GDM1 (cell line): ENCODE data around the gene RAET1L.
"Not testable (repeated sequence)": the region's sequence is repeated elsewhere in the genome, so short reads cannot be mapped to it uniquely, and the experiment has no call there.

ENCODE experiments used
- DNase-seq: peaks from one replicate; lab custom pipeline; 2025; lab: John Stamatoyannopoulos, UW

Gene RAET1L, protein sequence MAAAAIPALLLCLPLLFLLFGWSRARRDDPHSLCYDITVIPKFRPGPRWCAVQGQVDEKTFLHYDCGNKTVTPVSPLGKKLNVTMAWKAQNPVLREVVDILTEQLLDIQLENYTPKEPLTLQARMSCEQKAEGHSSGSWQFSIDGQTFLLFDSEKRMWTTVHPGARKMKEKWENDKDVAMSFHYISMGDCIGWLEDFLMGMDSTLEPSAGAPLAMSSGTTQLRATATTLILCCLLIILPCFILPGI

DNA sequence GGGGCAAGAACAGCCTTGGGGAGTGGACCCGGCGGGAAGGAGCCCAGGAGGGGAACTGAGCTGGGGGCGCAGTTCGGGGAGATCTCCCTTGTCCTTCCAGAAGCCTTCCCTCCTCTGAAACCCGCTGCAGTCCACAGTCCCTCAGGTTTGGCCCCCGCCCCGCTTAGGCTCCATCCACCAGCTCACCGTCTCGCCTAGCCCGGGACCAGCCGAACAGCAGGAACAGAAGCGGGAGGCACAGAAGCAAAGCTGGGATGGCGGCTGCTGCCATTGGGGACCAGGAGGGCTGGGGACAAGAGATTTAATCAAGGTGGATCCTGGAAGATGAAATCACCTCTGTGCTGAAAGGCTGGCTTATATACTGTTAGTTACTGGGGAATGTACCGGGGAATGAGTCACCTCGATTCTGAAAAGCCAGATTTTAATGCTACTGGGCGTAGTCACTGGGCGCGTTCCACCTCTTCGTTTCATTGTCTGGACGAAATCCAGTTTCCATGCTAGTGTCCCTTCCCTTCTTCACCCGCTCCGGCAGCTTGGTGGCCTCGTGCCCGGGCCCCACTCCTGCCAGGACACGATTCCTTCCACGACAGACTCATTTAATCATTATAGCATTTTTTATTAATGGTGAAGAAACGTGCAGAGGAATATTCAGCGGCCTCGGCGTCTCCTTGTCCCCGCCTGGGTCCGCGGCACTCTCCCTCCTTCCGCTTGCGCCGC lies at the start of gene RAET1L:
RAET1L (minus strand) TSS at position 332 of the 717 bp plus-strand sequence; CDS start at position 271, 61 bp downstream.
- DNase-seq, result no peak

DNA sequence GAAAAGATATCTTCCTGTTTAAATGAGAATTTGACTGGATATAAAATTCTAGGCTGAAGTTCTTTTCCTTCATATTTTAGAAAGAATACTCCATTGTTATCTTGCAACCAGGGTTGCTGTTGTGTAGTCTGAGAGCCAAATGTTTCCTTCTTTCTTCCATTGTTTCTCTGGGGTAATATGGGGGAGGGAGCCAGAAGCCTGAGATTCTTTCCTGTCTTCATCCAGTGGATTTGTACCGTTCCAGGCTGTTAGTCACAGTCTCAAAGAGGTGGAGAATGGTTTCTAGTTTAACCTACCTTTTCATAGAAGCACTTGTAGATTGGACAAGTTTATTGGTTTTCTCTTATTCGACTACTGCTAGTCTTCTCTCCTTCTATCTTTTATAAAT lies 49.7 kb upstream of the RAET1L start:
- DNase-seq, result no peak

DNA sequence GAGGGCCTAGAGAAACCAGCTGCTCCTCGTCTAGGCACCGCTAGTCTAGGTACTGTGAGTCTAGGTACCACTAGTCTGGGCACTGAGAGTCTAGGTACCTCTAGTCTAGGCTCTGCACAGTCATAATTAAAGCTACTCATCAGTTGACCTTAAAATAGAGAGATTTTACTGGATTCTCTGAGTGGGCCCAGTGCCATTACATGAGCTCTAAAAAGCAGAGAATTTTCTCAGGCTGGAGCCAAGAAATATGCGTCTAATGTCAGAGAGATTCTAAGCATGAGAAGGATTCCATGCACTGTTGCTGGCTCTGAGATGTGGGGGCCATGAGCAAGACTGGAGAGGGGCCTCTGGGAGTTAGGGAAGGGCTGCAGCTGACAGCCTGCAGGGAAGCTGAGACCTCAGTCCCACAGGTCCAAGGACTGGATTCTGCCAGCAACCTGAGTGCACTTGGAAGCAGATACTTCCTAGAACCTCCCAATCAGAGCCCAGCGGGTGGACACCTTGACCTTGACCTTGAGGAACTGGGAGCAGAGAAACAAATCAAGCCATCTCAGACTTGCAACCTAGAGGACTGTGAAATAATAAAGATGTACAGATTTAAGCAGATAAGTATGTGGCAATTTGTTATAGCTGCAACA lies 49.2 kb upstream of the RAET1L start:
- not testable (repeated sequence) for DNase-seq

DNA sequence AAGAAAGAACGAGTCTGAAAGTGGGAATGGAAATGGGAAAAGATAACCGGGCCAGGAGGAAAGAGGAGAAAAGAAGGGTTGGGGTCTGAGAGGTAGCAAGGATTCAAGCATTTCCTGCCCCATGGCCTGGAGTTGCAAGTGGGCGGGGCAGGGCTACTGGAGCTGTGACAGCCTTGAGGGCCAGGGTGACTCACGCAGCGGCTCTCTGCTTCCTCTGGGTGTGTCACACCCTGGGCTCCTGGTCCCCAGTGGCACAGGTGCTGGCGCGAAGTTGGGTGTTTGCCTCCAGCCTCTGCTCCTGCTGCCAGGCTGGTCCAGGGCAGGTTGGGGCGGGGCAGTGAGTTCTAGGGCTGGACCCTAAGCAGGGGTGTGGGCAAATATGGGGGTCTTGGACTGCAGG lies 46.9 kb upstream of the RAET1L start:
- DNase-seq, result no peak

DNA sequence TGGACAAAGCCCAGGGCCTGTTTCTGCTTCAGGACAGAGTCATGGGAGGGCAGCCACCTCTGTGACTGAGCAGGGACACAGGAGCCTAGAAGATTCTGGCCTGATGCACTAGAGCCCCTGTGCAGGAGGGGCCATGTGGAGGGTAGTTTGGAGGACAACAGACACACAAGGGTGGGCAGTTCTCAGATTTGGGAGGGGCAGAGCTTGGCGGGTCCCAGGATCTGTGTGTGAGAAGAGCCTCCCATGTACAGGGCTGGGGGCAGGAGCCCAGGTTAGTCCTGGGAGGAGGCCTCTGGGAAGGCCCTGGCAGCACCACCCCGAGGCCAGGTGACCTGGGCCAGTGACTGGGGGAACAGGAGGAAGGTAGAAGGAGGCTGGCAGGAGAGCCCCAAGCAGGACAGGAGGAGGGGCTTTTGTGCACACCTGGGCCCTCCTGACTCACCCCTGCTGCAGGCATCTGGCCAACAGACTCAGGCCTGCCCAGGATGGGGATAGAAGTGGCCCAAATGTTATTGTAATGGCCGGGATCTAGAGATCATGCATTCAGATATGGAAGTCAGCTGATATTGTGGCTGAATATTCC lies 45.0 kb upstream of the RAET1L start:
- DNase-seq, result no peak

DNA sequence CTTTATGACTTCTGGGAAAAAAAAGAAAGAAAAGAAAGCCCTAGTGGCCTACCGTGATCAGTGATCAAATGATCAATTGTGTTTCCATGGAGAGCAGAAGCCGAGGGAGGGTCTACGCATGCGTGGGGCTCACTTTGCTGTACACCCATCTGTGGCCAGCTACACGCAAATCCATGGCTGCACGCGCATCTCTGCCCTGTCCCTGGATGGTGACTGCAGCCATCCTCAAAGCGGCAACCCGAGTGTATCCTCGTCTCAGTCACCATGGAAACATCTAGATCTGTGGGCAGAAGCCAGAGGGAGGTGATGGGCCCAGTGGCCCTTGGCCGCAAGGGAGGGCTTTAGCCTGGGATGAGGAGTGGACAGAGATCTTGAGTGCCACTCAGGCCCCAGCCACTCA lies 44.4 kb upstream of the RAET1L start:
- no peak for DNase-seq

DNA sequence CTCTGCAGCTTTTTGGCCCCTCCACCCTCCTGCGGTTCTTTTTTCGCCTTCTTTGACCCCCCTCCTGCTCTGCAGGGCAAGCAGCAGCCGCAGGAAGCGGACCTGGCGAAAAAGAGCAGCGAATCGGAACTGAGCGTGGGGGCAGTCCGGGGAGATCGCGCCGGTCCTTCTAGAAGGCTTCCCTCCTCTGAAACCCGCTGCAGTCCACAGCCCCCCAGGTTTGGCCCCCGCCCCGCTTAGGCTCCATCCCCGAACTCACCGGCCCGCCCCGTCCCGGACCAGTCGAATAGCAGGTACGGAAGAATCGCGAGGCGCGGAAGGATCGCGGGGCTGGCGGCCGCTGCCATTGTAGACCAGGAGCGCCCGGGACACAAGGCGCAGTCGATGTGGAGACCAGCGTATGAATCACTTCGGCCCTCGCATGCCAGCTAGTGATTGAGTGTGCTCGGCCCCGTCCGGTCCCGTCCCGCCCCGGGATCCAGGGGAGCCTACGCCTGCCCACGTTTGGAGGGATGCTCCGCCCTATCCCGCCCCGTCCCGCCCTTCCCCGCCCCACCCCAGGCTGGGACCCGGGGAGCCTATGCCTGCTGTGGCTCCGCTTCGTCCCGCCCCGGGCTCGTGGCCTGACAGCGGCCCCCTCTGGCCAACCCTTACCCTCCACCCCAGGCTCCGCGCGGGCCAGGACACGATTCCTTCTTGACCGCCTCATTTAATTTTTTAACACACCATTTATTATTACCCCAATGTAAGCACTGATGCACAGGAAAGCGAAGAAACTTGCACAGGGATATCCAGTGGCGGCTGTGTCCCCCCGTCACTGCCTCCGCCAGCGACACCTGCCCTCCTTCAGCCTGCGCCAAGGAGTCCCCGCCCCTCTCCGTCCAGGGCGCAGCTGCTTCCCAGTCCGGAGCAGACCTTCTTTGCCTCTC lies 43.7 kb upstream of the RAET1L start, which contains the start of gene ULBP3:
ULBP3 (minus strand) TSS at position 402 of the 929 bp plus-strand sequence; CDS start at position 347, 55 bp downstream.
- DNase-seq, result no peak

DNA sequence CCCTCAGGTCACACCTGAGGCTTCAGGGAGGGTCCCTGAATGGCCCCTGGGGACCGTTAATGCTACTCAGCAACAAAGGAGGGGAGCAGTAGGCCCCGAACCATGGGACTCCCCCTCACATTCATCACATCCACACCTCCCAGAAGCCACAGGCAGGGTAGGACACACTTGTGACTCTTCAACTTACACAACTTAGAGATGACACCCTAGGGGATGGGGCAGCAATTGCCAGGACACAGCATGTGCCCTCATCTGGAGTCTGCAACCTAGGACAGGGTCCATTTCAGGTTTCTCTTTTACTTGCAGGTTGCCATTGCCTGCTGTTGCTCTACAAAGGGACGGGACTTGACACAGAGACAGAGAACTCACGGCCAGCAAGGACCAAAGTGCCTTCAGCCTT lies 42.8 kb upstream of the RAET1L start:
- no peak for DNase-seq

DNA sequence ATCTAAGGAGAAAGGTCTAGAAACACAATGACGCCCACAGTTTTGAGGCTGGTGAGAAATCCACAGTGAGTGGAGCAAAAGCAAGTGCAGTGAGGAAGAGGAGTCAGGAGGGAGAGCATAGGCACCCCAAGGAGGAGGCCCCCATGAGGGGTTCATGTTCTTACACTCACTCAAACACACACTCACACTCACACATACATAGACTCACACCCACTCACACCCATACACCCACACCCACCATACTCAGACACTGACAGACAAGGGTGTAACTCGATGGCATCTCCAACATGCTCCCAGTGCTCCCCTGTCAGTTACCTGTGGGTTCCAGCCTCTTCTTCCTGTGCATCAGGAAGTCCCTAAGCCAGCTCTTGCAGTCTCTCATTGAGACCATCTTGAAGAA lies 39.8 kb upstream of the RAET1L start:
- DNase-seq, result no peak

DNA sequence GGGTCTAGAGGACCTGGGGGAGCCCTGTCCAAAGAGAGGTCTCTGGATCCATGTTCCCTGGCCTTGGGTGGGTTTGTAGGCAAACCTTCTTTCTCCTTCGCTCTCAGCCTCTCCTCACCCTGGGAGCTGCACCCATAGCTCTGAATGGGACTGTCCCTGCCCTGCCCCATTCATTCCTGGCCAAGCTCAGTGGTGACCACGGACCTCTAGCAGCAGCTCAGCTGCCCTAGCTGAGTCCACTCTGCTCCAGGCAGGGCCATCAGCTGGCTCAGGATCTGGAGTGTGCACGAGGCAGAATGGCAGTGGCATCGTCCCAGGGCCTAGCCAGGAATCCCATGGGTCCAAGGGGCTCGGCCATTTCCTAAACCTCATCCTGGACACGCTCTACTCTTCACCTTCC lies 38.3 kb upstream of the RAET1L start:
- no peak for DNase-seq

DNA sequence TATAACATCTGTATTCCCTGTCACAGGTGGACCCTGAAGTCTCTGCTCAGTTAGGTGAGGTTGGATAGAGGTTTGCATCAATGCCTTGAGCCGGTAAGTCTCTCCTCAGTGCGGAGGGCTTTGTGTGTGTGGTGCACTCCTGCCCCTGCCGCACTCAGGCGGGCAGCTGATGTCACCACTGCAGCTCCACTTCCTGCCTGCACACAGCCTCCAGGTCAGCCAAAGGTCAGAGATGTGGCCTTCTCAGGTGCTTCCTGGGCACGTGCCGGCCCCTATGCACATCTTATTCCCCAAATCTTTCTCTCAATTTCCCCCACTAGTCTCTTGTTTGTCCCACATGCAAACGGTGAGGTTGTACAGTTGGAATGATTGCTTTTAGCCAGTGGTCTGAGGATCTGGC lies 34.6 kb upstream of the RAET1L start:
- DNase-seq, result not testable (repeated sequence)

DNA sequence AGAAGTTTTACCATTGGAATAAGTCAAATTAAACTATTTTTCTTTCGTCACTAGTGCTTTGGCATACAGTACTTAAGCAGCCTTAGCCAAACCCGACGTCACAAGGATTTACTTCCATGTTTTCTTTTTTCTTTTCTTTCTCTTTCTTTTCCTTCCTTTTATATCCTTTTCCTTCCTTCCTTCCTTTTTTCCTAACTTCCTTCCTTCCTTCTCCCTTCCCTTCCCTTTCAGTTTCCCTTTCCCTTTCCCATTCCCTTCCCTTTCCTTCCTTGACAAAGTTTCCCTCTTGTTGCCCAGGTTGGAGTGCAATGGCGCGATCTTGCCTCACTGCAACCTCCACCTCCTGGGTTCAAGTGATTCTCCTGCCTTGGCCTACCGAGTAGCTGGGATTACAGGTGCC lies 33.7 kb upstream of the RAET1L start:
- no peak for DNase-seq

DNA sequence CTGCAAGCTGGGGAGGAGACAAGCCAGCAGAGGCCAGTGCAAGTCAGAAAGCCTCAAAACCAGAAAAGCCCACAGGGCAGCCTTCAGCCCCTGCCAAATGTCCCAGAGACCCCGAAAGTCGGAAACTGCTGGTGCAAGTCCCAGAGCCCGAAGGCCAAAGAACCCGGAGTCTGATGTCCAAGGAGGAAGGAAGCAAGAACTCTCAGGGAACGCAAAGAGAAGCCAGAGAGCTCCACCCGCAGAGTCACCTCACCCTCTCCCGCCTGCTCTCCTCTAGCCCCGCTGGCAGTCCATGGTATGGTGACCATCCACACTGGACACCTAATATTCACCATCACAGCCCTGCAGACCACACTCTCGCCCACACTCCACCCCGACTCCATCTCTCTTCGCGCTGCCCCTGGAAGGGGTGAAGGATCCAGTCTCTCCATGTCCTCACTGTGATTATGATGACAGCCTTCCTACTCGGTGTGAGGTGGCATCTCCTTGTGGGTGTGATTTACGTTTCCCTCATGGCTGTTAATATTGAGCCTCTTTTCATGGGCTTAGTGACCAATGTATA lies 33.0 kb upstream of the RAET1L start:
- no peak for DNase-seq

DNA sequence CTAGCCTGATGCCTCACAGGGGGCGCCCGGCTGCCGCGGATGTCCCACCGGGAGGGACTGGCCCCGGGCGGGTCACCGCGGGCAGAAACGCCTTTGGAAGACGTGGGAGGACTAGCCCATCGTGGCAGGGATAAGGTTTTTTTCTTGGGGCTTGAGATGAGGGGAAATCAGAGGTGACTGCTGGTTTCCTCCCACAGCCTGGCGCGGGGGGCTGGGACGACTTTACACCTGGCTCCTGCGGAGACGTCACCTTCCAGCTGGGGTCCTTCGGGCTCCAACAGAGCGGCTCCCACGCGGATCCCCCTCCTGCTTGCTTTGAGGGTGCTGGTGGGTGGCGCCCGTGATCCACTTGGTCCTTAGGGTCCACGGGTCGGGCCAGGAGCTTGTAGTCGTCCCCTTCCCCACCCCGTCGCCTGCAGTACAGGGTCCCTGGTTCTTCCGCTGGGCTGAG lies 32.2 kb upstream of the RAET1L start:
- no peak for DNase-seq

DNA sequence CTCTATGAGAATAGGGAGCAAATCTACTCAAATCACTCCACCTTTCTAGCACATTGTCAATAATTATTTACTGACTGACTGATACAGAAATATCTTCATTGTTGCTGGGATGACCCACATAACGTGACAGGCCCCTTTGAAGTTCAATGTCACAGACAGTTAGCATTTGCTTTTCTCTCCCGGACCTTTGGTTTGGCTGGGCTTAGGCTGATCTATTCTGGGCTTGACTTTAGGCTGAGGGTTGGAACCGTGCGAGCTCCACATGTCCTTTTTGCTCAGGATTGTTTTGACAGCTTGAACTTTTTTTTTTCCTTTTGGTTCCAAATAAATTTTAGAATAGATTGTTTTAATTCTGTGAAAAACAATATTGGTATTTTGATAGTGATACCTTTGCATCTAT lies 31.6 kb upstream of the RAET1L start:
- DNase-seq, result no peak

DNA sequence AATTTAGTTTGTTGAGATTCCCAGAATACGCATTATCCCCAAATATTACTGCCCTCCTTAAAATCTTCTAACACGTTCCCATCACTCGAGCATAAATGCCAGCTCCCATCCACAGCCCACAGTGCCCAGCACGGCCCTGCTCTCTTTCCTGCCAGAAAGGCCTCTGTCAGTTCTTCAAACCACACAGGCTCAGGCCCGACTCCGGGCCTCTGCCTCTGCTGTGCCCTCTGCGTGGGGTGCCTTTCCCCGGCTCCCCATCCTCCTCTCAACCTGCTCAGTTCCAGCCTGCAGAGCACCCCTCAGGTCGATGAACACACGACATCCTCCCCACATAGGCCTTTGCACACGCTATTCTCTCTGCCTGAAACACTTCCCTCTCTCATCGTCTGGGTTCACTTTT lies 30.8 kb upstream of the RAET1L start:
- no peak for DNase-seq

DNA sequence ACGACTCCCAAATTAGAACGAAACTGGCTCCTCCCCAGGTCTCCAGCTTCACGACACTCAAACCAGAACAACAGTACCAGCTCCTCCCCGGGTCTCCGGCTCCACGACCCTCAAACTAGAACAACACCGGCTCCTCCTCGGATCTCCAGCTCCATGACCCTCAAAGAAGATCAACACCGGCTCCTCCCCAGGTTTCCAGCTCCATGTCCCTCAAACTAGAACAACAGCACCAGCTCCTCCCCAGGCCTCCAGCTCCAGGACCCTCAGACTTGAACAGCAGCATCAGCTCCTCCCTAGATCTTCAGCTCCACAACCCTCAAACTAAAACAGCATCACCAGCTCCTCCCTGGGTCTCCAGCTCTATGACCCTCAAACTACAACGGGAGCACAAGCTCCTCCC lies 29.8 kb upstream of the RAET1L start:
- DNase-seq, result no peak

DNA sequence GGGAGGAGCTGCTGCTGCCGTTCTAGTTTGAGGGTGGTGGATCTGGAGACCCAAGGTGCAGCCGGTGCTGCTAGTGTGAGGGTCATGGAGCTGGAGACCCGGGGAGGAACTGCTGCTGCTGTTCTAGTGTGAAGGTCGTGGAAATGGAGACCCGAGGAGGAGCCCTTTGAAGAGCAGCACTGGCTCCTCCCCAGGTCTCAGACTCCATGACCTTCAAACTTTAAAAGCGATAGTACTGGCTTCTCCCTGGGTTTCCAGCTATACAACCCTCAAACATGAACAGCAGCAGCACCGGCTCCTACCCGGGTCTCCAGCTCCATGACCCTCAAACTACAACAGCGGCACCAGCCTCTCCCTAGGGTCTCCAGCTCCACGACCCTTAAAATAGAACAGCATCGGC lies 28.1 kb upstream of the RAET1L start:
- no peak for DNase-seq

DNA sequence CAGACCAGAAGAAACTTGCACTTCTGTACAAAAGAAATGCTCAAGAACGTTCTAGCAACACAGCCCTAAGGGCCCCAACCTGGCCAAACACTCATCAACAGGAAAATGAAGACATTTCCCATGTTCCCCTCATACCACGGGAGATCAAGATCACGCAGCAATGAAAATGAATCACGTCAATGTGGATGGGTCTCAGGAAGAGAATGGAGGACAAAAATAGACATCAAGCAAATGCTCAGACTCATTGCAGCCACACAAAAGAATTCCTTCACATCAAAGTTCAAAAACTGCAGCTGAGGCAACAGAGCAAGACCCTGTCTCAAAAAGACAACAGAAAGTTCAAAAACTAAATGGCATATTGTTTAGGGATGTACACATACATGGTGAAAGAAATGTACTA lies 25.5 kb upstream of the RAET1L start:
- DNase-seq, result no peak

DNA sequence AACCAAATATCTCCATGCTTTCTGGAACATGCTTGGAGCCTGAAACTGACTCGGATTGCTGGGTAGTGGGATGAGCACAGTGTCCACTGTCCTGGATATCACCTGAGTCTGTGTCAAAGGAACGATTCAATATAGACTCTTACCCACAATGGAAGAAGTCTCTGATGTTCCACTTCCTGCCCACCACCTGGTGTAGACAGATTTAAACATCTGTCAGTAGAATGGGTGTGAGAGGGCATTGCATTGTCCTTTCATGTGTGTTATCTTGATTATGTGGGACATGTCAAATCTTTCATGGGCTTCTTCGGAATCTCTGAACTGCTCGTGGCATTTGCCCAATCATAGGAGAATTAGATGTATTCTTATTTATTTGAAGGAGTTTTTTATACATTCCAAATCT lies 22.8 kb upstream of the RAET1L start:
- DNase-seq, result no peak

DNA sequence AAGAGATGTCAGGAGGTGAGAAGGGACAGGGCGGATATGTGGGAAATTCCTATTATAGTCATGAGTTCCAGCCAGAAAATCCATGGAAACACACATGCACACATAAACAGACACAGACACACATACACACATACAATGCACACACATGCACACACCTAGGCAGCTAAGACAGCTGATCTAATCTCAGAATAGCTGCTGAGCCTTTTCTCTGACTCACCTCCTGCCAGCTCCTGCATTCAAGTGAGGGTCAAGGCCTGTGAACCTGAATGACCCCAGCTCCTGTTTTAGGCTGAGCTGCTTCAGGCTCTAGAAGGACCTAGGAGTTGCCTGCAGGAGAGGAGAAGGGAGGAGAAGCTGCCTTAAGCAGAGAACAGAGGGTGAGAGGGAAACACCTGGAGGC lies 21.6 kb upstream of the RAET1L start:
- no peak for DNase-seq
